H9 (cell line): Measurements from ENCODE around the gene MBOAT2. TPM values are rescaled to one million over a fixed set of nuclear protein-coding genes. Genes with fewer than 3 reads are reported as not detected.

ENCODE experiments used
- DNase-seq: peaks from one replicate; pipeline ENCODE4 v3.0.0-alpha.2; 2017
- H2AFZ ChIP-seq: one replicate; pipeline ENCODE4 v1.6.1; 2013; ENCODE audit warnings: mild to moderate bottlenecking, low read length, control low read depth, moderate library complexity
- H2AK5ac ChIP-seq: 2 replicates; pipeline ENCODE4 v1.6.1; 2013; ENCODE audit warnings: low read length, control low read depth, mixed read lengths; ENCODE audit not compliant: insufficient read length
- H2BK120ac ChIP-seq: one replicate; pipeline ENCODE4 v1.6.1; 2013; ENCODE audit warnings: low read depth, mild to moderate bottlenecking, low read length, control low read depth, inconsistent platforms; ENCODE audit not compliant: poor library complexity, severe bottlenecking
- H2BK12ac ChIP-seq: 2 replicates; pipeline ENCODE4 v1.6.1; 2013; ENCODE audit warnings: low read length, control low read depth, mixed read lengths, low read depth; ENCODE audit not compliant: insufficient read length
- H2BK15ac ChIP-seq: 2 replicates; pipeline ENCODE4 v1.6.1; 2013; ENCODE audit warnings: low read depth, low read length, control low read depth
- H2BK20ac ChIP-seq: one replicate; pipeline ENCODE4 v1.6.1; 2013; ENCODE audit warnings: low read depth, mild to moderate bottlenecking, low read length, control low read depth, inconsistent platforms; ENCODE audit not compliant: poor library complexity, severe bottlenecking
- H2BK5ac ChIP-seq: 2 replicates; pipeline ENCODE4 v1.6.1; 2013; ENCODE audit warnings: low read length, control low read depth, mixed read lengths; ENCODE audit not compliant: insufficient read length
- H3K14ac ChIP-seq: 2 replicates; pipeline ENCODE4 v1.6.1; 2013; ENCODE audit warnings: low read length, control low read depth; ENCODE audit not compliant: insufficient read depth
- H3K18ac ChIP-seq: 2 replicates; pipeline ENCODE4 v1.6.1; 2013; ENCODE audit warnings: low read depth, mild to moderate bottlenecking, mixed read lengths, low read length, control low read depth; ENCODE audit not compliant: insufficient read length
- H3K23ac ChIP-seq: 2 replicates; pipeline ENCODE4 v1.6.1; 2013; ENCODE audit warnings: low read length, control low read depth, mixed read lengths, low read depth; ENCODE audit not compliant: insufficient read length
- H3K23me2 ChIP-seq: 2 replicates; pipeline ENCODE4 v1.6.1; 2013; ENCODE audit warnings: low read depth, mild to moderate bottlenecking, mixed read lengths, low read length, control low read depth; ENCODE audit not compliant: insufficient read length, poor library complexity, severe bottlenecking
- H3K27ac ChIP-seq: 2 replicates; pipeline ENCODE4 v1.5.1; 2013; ENCODE audit warnings: low read length, control low read depth, mixed read lengths, low read depth; ENCODE audit not compliant: insufficient read length
- H3K27me3 ChIP-seq: 2 replicates; pipeline ENCODE4 v1.6.1; 2013; ENCODE audit warnings: low read length, control low read depth, inconsistent platforms; ENCODE audit not compliant: insufficient read depth
- H3K4ac ChIP-seq: 2 replicates; pipeline ENCODE4 v1.6.1; 2013; ENCODE audit warnings: low read depth, mild to moderate bottlenecking, control low read depth, inconsistent platforms, low read length, moderate library complexity
- H3K4me1 ChIP-seq: 2 replicates; pipeline ENCODE4 v1.6.1; 2013; ENCODE audit warnings: low read length, control low read depth, inconsistent platforms; ENCODE audit not compliant: insufficient read depth
- H3K4me2 ChIP-seq: 2 replicates; pipeline ENCODE4 v1.6.1; 2013; ENCODE audit warnings: low read length, control low read depth, mixed read lengths; ENCODE audit not compliant: insufficient read length, insufficient read depth
- H3K56ac ChIP-seq: 2 replicates; pipeline ENCODE4 v1.6.1; 2013; ENCODE audit warnings: low read depth, mild to moderate bottlenecking, mixed read lengths, low read length, control low read depth; ENCODE audit not compliant: insufficient read length
- H3K79me1 ChIP-seq: 2 replicates; pipeline ENCODE4 v1.6.1; 2013; ENCODE audit warnings: low read depth, mild to moderate bottlenecking, moderate library complexity, low read length, control low read depth, inconsistent platforms; ENCODE audit not compliant: insufficient read depth, poor library complexity, severe bottlenecking
- H3K79me2 ChIP-seq: 2 replicates; pipeline ENCODE4 v1.6.1; 2013; ENCODE audit warnings: low read length, control low read depth, inconsistent platforms; ENCODE audit not compliant: insufficient read depth
- H3K9ac ChIP-seq: 2 replicates; pipeline ENCODE4 v1.6.1; 2013; ENCODE audit warnings: low read length, control low read depth, mixed read lengths; ENCODE audit not compliant: insufficient read length; ENCODE audit errors: extremely low read depth
- H3K9me3 ChIP-seq: one replicate; pipeline ENCODE4 v1.6.1; 2013; ENCODE audit warnings: low read depth, low read length, inconsistent platforms; ENCODE audit not compliant: control insufficient read depth
- H3T11ph ChIP-seq: one replicate; pipeline ENCODE4 v1.6.1; 2013; ENCODE audit warnings: mild to moderate bottlenecking, low read length, control low read depth, inconsistent platforms
- H4K20me1 ChIP-seq: one replicate; pipeline ENCODE4 v1.6.1; 2013; ENCODE audit not compliant: control insufficient read depth, insufficient read length, insufficient read depth
- H4K5ac ChIP-seq: 2 replicates; pipeline ENCODE4 v1.6.1; 2013; ENCODE audit warnings: low read depth, mild to moderate bottlenecking, mixed read lengths, low read length, control low read depth; ENCODE audit not compliant: insufficient read length
- H4K8ac ChIP-seq: replicated peaks from 2 replicates; pipeline ENCODE4 v1.6.1; 2013; ENCODE audit warnings: low read length, control low read depth, mixed read lengths, low read depth; ENCODE audit not compliant: insufficient read length
- H4K91ac ChIP-seq: 2 replicates; pipeline ENCODE4 v1.6.1; 2013; ENCODE audit warnings: low read depth, mild to moderate bottlenecking, moderate library complexity, mixed read lengths, low read length, control low read depth; ENCODE audit not compliant: insufficient read length
- H3K27ac Mint-ChIP-seq, 3 experiments: 2 replicates in 2 of 3; 3 replicates in 1 of 3; pipeline ENCODE4 v1.8.0; 2020 to 2021; ENCODE audit warnings: mixed read lengths in 3 of 3, mild to moderate bottlenecking in 1 of 3, moderate library complexity in 1 of 3
- H3K27me3 Mint-ChIP-seq: 2 replicates; pipeline ENCODE4 v1.8.0; 2021; ENCODE audit warnings: low read depth, mild to moderate bottlenecking, moderate library complexity, mixed read lengths
- H3K36me3 Mint-ChIP-seq, 3 experiments: 2 replicates in 2 of 3; 3 replicates in 1 of 3; pipeline ENCODE4 v1.8.0; 2020 to 2021; ENCODE audit warnings: low read depth in 3 of 3, mixed read lengths in 3 of 3; ENCODE audit not compliant: insufficient read depth in 1 of 3
- H3K4me1 Mint-ChIP-seq, 2 experiments: 2 replicates each; pipeline ENCODE4 v1.8.0; 2020; ENCODE audit warnings: mixed read lengths in 2 of 2
- H3K4me3 Mint-ChIP-seq, 2 experiments: 2 replicates in 1 of 2; 3 replicates in 1 of 2; pipeline ENCODE4 v1.8.0; 2020 to 2021; ENCODE audit warnings: mild to moderate bottlenecking in 2 of 2, mixed read lengths in 2 of 2, moderate library complexity in 1 of 2
- H3K9me3 Mint-ChIP-seq, 2 experiments: 2 replicates in 1 of 2; 3 replicates in 1 of 2; pipeline ENCODE4 v1.8.0; 2020; ENCODE audit warnings: mild to moderate bottlenecking in 2 of 2, mixed read lengths in 2 of 2, moderate library complexity in 1 of 2
- WGBS: extraction: QIAGEN DNeasy Blood & Tissue Kit; methylation state at CpG from one replicate; pipeline ENCODE4 v1.1.7; 2013; ENCODE audit warnings: missing lambda C conversion rate, low lambda C conversion rate, mixed read lengths; ENCODE audit not compliant: insufficient read length; ENCODE audit errors: extremely low coverage; 5-methylcytosine and 5-hydroxymethylcytosine counted together
- total RNA-seq: library from RNA; stranded (reverse); gene quantifications from 2 replicates; pipeline ENCODE4 v1.2.1, GENCODE V29; 2021
- TF ChIP-seq, protein P1 (sequence below): fragments of 200-600 bp; sonication (generic); conservative IDR thresholded peaks from 3 replicates; pipeline ENCODE4 v1.8.0; 2021; ENCODE audit warnings: antibody characterized with exemption, mild to moderate bottlenecking

Gene MBOAT2
- total RNA-seq, 1 experiment from 2014 or later = 20.2 TPM

- Histone ChIP-seq H2BK20ac (no peak overlapping the region), H3K9ac (no peak overlapping the region), H3K18ac (no peak overlapping the region), H2AK5ac (no peak overlapping the region), H3K79me2 (no peaks in the 10 kb centered on the region), H3K79me1 (no peaks in the 10 kb centered on the region), H2BK5ac (no peak overlapping the region), H2BK15ac (no peak overlapping the region), H3K23ac (no peak overlapping the region), H3K4ac (no peak overlapping the region), H2AFZ (no peak overlapping the region), H3K14ac (no peak overlapping the region), H3K56ac (no peak overlapping the region), H4K20me1 (no peaks in the 10 kb centered on the region), H3K27me3 (no peaks in the 10 kb centered on the region), H3K4me2 (no peak overlapping the region), H3K4me1 (no peaks in the 10 kb centered on the region), H3K27ac (no peak overlapping the region), H4K91ac (no peak overlapping the region), H3K9me3 (no peaks in the 10 kb centered on the region), H2BK12ac (no peak overlapping the region), H4K8ac (no peak overlapping the region), H3T11ph (no peak overlapping the region), H2BK120ac (no peak overlapping the region), H4K5ac (no peak overlapping the region), H3K23me2 (no peaks in the 10 kb centered on the region)
- Mint-ChIP-seq H3K27ac (peak overlapping the region in 1 of 3 experiments; percentile 48; a peak in 1 of 7 replicates), H3K9me3 (peaks cover 0 to 2% of the 10 kb centered on the region in 2 experiments; a peak in 2 of 5 replicates), H3K36me3 (peaks cover 0 to 4% (median 2%) of the 10 kb centered on the region in 3 experiments; a peak in 3 of 7 replicates), H3K4me3 (no peak overlapping the region), H3K27me3 (no peaks in the 10 kb centered on the region; the same call in 1 of the 2 replicates), H3K4me1 (peaks cover 22 to 24% of the 10 kb centered on the region in 2 experiments)
- TF ChIP-seq, protein P1, sequence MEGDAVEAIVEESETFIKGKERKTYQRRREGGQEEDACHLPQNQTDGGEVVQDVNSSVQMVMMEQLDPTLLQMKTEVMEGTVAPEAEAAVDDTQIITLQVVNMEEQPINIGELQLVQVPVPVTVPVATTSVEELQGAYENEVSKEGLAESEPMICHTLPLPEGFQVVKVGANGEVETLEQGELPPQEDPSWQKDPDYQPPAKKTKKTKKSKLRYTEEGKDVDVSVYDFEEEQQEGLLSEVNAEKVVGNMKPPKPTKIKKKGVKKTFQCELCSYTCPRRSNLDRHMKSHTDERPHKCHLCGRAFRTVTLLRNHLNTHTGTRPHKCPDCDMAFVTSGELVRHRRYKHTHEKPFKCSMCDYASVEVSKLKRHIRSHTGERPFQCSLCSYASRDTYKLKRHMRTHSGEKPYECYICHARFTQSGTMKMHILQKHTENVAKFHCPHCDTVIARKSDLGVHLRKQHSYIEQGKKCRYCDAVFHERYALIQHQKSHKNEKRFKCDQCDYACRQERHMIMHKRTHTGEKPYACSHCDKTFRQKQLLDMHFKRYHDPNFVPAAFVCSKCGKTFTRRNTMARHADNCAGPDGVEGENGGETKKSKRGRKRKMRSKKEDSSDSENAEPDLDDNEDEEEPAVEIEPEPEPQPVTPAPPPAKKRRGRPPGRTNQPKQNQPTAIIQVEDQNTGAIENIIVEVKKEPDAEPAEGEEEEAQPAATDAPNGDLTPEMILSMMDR = no peak
- no peak for DNase-seq
- no CpG with 5 or more reads among the region's 1 CpG for WGBS
Observed at GRCh38 chr2:8886202-8886518, 117.3 kb downstream of the MBOAT2 start.
